Astrocyte (in vitro differentiated cells and primary cell): ENCODE data around the gene CDC45.

ENCODE experiments used
- CTCF ChIP-seq: IDR thresholded peaks from 2 replicates; pipeline ENCODE4 v1.5.1; 2011; ENCODE audit warnings: low read depth, mild to moderate bottlenecking, inconsistent platforms, low read length, moderate library complexity; ENCODE audit not compliant: insufficient read depth
- EZH2 ChIP-seq: IDR thresholded peaks from 2 replicates; pipeline ENCODE4 v1.6.1; 2012; ENCODE audit warnings: mild to moderate bottlenecking, low read length, inconsistent platforms; ENCODE audit not compliant: insufficient read depth

DNA sequence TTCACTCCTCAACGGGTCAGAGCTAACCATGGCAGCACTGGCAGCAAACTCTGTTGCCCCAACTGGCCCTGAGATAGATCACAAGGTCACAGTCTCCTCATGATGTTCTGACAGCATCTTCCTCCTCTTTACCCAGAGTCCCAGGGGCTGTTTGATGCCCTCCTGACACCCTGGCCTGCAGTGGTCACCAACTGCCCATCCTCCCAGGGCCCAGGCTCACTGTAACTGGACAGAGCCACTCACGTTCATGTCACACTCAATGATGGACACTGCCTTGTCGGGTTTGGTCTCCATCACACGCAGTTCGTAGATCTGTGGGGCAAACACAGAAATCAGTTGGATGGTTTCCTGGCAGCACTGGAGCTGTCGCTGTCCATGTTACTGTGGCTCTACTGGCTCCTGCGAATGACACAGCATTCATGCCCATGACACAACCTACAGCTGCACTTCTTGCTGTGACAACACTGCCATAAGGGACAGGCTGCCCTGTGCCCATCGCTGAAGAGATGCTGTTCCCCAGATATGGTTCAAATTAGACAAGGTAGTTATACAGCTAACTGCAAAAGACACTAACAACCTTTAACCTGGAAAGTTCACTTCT lies 21.8 kb upstream of the CDC45 start:
- TF ChIP-seq EZH2 (no peak), CTCF (no peak)
